IPS-NIHi7 (cell line): ENCODE results near the gene CFC1B.
"Not testable (repeated sequence)": the region's sequence is repeated elsewhere in the genome, so short reads cannot be mapped to it uniquely, and the experiment has no call there.

Experiments used
- DNase-seq: peaks from one replicate; pipeline ENCODE4 v3.0.0; 2012; ENCODE audit warnings: mixed read lengths; ENCODE audit errors: extremely low spot score

Gene CFC1B

GRCh38 chr2:130566165-130566564, 45.1 kb downstream of the CFC1B start:
- not testable (repeated sequence) for DNase-seq

GRCh38 chr2:130571929-130572328, 50.9 kb downstream of the CFC1B start:
- not testable (repeated sequence) for DNase-seq

- not testable (repeated sequence) for DNase-seq
Measured at GRCh38 chr2:130574230-130574629, 53.2 kb downstream of the CFC1B start.

GRCh38 chr2:130576209-130576784, 55.3 kb downstream of the CFC1B start:
- not testable (repeated sequence) for DNase-seq

- DNase-seq = not testable (repeated sequence)
Measured at GRCh38 chr2:130577559-130577958, 56.5 kb downstream of the CFC1B start.
